Panc1 (cell line): ENCODE results near the gene GGN.

Experiments
- POLR2AphosphoS5 ChIP-seq: IDR thresholded peaks from 2 replicates; pipeline ENCODE4 v1.6.1; 2012; ENCODE audit warnings: mild to moderate bottlenecking, low read depth, low read length, moderate library complexity
- TF ChIP-seq, protein P1 (sequence below): fragments of 450-650 bp; IDR thresholded peaks from 2 replicates; pipeline ENCODE4 v1.5.1; 2017; ENCODE audit warnings: mild to moderate bottlenecking
- TF ChIP-seq, protein P2 (sequence below), 2 experiments: IDR thresholded peaks; 2 replicates each; pipeline ENCODE4 v1.6.1; 2011 to 2012; ENCODE audit warnings: low read depth in 2 of 2, control low read depth in 1 of 2, low read length in 1 of 2, mild to moderate bottlenecking in 1 of 2, moderate library complexity in 1 of 2; ENCODE audit not compliant: insufficient read depth in 1 of 2

- TF ChIP-seq, protein P1, sequence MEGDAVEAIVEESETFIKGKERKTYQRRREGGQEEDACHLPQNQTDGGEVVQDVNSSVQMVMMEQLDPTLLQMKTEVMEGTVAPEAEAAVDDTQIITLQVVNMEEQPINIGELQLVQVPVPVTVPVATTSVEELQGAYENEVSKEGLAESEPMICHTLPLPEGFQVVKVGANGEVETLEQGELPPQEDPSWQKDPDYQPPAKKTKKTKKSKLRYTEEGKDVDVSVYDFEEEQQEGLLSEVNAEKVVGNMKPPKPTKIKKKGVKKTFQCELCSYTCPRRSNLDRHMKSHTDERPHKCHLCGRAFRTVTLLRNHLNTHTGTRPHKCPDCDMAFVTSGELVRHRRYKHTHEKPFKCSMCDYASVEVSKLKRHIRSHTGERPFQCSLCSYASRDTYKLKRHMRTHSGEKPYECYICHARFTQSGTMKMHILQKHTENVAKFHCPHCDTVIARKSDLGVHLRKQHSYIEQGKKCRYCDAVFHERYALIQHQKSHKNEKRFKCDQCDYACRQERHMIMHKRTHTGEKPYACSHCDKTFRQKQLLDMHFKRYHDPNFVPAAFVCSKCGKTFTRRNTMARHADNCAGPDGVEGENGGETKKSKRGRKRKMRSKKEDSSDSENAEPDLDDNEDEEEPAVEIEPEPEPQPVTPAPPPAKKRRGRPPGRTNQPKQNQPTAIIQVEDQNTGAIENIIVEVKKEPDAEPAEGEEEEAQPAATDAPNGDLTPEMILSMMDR: no peak
- no peak for TF ChIP-seq POLR2AphosphoS5
- TF ChIP-seq, protein P2, sequence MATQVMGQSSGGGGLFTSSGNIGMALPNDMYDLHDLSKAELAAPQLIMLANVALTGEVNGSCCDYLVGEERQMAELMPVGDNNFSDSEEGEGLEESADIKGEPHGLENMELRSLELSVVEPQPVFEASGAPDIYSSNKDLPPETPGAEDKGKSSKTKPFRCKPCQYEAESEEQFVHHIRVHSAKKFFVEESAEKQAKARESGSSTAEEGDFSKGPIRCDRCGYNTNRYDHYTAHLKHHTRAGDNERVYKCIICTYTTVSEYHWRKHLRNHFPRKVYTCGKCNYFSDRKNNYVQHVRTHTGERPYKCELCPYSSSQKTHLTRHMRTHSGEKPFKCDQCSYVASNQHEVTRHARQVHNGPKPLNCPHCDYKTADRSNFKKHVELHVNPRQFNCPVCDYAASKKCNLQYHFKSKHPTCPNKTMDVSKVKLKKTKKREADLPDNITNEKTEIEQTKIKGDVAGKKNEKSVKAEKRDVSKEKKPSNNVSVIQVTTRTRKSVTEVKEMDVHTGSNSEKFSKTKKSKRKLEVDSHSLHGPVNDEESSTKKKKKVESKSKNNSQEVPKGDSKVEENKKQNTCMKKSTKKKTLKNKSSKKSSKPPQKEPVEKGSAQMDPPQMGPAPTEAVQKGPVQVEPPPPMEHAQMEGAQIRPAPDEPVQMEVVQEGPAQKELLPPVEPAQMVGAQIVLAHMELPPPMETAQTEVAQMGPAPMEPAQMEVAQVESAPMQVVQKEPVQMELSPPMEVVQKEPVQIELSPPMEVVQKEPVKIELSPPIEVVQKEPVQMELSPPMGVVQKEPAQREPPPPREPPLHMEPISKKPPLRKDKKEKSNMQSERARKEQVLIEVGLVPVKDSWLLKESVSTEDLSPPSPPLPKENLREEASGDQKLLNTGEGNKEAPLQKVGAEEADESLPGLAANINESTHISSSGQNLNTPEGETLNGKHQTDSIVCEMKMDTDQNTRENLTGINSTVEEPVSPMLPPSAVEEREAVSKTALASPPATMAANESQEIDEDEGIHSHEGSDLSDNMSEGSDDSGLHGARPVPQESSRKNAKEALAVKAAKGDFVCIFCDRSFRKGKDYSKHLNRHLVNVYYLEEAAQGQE (IDR thresholded peaks at IDR 0.05; ENCODE audit: insufficient read depth in 1 of 2, low read depth in 2 of 2, low read length in 1 of 2): no peak
Measured at GRCh38 chr19:38391911-38392464, 4.2 kb upstream of the GGN start.
